Measurements from ENCODE around the gene LPCAT3.

The LPCAT3 gene

GRCh38 chr12:6996040-6996441 lies 22.2 kb downstream of the LPCAT3 start:
- no peak for DNase-seq

DNA sequence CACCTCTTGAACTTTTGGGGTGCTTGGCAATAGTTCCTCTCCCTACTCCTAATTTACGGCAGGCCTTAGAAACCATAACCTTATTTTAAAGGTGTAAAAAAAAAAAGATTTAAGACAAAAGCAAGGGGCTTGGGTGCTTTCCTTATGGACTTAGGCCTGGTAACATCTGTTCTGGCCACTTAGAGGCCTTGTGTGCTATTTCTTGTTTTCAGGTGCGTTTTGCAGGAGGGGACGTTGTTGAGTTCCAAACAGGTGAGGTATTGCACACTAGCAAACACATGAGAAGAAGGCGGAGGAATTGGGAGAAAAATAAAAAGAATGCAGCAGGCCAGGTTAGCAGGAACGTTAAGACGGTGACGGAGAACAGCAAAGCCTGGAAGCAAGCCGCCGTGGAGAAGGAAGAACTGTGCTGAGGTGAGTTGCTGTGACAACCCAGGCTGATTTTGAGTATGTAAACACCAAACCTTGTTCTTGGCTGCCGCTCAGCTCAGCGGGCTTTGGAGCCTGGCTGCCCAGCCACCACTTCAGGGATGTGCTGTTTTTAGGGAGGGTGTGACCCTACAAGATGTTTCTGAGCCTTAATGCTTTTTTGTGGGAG lies 30.2 kb downstream of the LPCAT3 start:
- no peak for DNase-seq

- no peak for DNase-seq
Measured at GRCh38 chr12:6982532-6982931, 35.7 kb downstream of the LPCAT3 start.

DNA sequence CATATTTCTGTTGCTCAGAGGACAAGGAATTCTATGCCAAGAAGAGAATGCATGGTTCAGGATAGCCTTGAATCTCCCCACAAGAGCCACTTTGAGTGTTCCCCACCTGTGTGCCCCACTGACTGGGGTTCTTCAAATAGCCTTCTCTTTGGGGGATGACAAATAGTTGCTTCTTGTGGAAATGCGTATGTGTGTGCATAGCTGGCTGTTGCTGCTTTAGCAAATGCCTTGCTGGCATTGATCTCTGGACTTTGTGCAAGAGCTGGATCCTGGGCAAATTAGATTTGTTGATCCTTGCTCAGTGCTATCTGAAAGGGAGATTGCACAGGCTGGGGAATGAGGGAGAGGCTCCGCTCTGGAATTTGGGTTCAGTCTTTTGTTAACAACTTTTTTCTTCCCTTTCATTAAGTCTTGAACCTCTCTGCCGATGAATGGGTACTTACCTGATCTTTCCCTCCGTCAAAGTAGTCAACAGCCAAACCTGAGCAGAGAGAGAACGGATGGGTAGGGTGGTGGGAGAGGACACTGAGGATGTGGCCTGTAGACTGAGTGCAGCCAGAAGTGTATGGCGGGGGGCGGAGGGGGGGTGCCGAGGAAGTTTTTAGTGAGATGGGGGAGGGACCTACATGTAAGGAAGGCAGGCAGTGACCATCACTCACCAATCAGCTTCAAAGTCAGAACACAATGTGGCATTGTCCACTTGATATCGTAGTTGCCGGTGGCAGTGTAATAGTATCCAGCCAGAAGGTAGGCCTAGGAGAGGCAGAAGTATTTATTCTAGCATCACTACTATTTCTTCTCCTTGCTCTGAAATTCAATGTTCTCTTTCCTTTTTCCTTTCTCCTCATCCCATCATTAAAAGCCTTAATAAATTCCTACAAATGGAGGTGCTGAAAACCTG lies 36.9 kb downstream of the LPCAT3 start:
- no peak for DNase-seq

GRCh38 chr12:6980740-6981139 lies 37.5 kb downstream of the LPCAT3 start:
- DNase-seq = no peak

- DNase-seq = no peak
Measured at GRCh38 chr12:6980075-6980474, 38.2 kb downstream of the LPCAT3 start.

- DNase-seq = no peak
Measured at GRCh38 chr12:6979453-6979852, 38.8 kb downstream of the LPCAT3 start.

- no peak for DNase-seq
Measured at GRCh38 chr12:6979021-6979420, 39.3 kb downstream of the LPCAT3 start.

- DNase-seq = no peak
Measured at GRCh38 chr12:6978611-6979011, 39.7 kb downstream of the LPCAT3 start.

DNA sequence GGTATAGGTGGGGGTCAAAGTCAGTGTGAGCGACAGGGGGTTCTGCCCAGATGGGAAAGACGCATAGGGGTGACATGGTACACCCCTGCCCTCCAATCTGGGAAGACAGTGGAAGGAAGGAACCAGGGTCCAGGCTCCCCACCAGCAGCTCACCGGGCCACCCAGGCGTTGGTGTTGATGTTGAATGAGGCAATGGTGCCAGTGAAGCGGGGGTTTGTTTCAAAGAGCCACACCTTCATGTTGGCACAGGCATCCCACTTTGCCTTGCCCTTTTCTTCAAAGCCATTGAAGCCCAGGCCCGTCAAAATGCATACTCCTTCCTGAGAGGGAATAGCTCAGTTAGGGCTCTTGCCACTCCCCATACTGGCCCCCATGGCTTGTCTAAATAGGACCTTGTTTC lies 40.1 kb downstream of the LPCAT3 start:
- no peak for DNase-seq

GRCh38 chr12:6977653-6978052 lies 40.6 kb downstream of the LPCAT3 start:
- no peak for DNase-seq

- no peak for DNase-seq
Measured at GRCh38 chr12:6975297-6976032, 42.8 kb downstream of the LPCAT3 start.

DNA sequence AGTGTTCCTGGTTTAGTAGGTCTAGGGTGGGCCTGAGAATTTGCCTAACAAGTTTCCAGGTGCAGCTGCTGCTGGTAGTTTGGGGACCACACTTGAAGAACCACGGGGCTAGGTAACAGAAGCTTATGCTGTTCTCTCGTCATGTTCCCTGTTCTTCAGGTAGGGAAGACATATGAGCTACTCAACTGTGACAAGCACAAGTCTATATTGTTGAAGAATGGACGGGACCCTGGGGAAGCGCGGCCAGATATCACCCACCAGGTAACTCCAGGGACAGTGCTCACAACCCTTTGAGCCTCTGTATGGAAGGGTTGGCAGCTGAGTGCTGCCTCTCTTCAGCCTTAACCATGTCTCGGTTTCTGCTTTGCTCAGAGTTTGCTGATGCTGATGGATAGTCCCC lies 44.1 kb downstream of the LPCAT3 start:
- no peak for DNase-seq

- no peak for DNase-seq
Measured at GRCh38 chr12:6970096-6970527, 48.2 kb downstream of the LPCAT3 start.

DNA sequence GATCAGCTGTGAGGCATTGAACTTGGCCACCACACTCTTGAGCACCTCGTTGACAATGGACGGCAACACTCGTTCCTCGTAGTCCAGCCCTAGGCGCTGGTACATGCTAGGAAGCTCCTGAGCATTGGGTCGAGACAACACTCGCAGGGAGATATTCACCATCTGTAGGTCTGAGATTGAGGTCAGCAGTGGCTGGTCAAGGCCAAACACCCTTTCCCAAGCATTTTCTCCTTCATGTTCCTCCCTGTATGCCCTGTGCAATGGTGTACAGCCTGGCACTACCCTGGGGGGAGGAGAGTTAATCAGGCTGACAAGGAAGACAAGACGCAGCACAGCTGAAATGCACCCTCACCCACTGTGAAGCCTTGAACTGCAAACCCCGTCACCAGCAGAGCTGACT lies 49.9 kb downstream of the LPCAT3 start:
- DNase-seq = no peak

DNA sequence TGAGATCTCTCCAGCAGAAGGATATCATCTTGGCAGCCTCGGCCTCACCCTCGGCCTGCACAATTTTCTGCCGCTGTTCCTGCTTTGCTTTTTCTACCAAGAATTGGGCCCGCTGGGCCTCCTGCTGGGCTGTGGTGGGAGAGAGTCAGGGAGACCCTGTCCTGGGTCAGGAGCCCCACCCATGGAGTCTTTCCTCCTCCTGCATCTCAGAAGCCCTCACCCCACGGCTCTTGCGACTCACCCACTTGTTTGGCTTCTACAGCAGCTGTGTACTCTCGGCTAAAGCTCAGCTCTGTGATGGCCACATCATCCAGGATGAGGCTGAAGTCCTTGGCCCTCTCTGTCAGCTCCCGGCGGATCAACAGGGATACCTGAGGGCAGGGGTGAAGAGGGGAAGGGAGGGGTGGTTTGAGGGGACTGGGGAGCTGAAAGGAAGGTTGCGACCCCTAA lies 50.6 kb downstream of the LPCAT3 start:
- no peak for DNase-seq

DNA sequence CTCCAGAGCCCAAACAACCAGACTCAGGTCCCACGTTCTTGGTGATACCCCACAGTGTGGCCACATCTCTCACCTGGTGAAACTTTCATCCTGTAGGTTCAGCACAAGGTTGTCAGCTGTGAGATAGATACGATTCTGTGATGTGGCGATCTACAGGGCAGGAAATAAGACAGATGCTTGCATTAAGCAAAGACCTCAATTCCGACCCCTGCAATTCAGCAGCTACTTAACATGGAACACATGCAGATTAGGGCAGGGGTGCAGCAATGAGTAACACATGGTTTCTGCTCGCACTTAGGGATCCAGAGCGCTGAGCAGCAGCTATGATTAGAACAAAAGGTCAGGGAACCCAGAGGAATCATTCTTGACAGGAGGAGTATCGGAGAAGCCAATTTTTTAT lies 51.9 kb downstream of the LPCAT3 start:
- no peak for DNase-seq

GRCh38 chr12:6965714-6966113 lies 52.6 kb downstream of the LPCAT3 start:
- DNase-seq = no peak

DNA sequence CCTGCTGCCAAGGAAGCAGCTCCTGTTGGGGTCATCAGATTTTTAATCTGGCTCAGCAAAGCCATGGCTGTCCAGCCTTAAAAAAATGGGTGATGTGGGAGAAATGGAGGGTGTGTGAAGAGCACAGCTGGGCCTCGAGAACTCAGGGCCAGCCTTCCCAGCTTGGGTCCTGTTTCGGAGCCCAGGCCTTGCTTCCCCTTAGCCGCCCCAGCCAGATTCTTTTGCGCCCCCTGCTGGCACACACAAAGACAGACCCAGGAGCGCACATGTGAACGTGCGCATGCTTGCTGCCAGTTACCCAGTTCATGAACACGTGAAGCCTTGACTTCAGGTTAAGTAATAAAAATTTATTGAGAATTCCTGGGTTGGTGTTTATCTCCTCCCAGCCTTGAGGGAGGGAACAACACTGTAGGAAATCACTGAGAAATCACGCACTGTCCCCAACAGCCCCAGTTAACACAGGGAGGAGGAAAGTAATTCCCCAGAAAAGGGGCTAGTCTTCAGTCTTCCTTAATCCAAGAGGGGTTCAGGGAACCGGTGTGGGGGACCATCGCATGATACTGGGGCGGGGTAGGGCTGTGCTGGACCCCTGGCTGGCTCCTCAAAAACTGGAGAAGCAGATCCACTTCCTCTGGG lies 53.1 kb downstream of the LPCAT3 start:
- peak; percentile 87 to 92 for DNase-seq

DNA sequence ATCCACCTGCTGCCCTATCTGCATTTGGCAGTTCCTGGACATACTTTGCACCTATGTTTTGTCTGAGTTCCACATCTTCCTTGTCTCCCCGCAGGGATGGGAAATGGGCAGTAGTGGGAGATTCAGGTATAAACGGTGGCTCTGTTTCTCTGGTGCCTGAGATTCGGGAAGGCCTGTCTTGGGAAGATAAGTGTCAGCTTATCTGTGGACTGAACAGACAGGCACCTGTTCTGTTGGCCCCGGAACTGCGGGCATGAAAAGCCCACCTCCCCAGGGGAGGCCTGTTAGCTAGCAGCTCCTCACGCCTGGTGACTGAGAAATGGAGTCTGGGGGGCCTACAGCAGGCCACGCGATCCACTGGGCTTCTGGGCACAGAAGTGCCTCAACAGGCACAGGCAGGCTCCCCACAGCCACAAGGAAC lies 53.7 kb downstream of the LPCAT3 start:
- no peak for DNase-seq

- no peak for DNase-seq
Measured at GRCh38 chr12:6963791-6964413, 54.4 kb downstream of the LPCAT3 start.

GRCh38 chr12:6963016-6963731 lies 55.1 kb downstream of the LPCAT3 start:
- no peak for DNase-seq

Data from stimulated activated CD4-positive, alpha-beta T cell treated with anti-CD3 and anti-CD28 coated beads, Interleukin-2, amount 100 ng/mL, for 48 hours (primary cell).